Esophagus muscularis mucosa (tissue), 4 donors: ENCODE measurements around the gene PPP4R4. TPM values are rescaled to one million over a fixed set of nuclear protein-coding genes. Genes with fewer than 3 reads are reported as not detected.

Experiments used
- DNase-seq: peaks from one replicate; pipeline ENCODE4 v3.0.0-alpha.2; 2017; ENCODE audit errors: extremely low spot score
- H3K27ac ChIP-seq, 4 donors: fragments of 200-600 bp; sonication (generic); replicated peaks in 1 of 4; 1 replicate in 3 of 4; 2 replicates in 1 of 4; pipeline ENCODE4 v1.5.1; 2016 to 2019; ENCODE audit warnings: mild to moderate bottlenecking in 1 of 4
- H3K27me3 ChIP-seq, 4 donors: fragments of 200-600 bp; sonication (generic); one replicate each; pipeline versions ENCODE4 v1.5.1 to v1.6.0; 2016 to 2019
- H3K36me3 ChIP-seq, 4 donors: fragments of 200-600 bp; sonication (generic); one replicate each; pipeline ENCODE4 v1.5.1; 2016 to 2019
- H3K4me1 ChIP-seq, 4 donors: fragments of 200-600 bp; sonication (generic); one replicate each; pipeline ENCODE4 v1.5.1; 2016 to 2019
- H3K4me3 ChIP-seq, 4 donors: fragments of 200-600 bp; sonication (generic); 1 replicate in 2 of 4; 2 replicates in 2 of 4; pipeline ENCODE4 v1.5.1; 2016 to 2019; ENCODE audit warnings: mild to moderate bottlenecking in 4 of 4, moderate library complexity in 1 of 4
- H3K9me3 ChIP-seq, 4 donors: fragments of 200-600 bp; sonication (generic); 1 replicate in 3 of 4; 2 replicates in 1 of 4; pipeline ENCODE4 v1.5.1; 2016 to 2019
- CTCF ChIP-seq, 3 experiments: fragments of 200-600 bp in 2 of 3; fragments of 450-650 bp in 1 of 3; sonication (generic) in 2 of 3; IDR thresholded peaks; one replicate each; pipeline ENCODE4 v1.5.1; 2017 to 2019; ENCODE audit warnings: antibody characterized with exemption in 3 of 3, mild to moderate bottlenecking in 2 of 3, moderate library complexity in 1 of 3
- EP300 ChIP-seq: sonication (generic); formaldehyde crosslinking; IDR thresholded peaks from one replicate; pipeline ENCODE4 v1.6.1; 2017; ENCODE audit warnings: antibody characterized with exemption
- POLR2A ChIP-seq: fragments of 450-650 bp; IDR thresholded peaks from one replicate; pipeline ENCODE4 v1.6.1; 2017; ENCODE audit warnings: antibody characterized with exemption, moderate library complexity, mild to moderate bottlenecking, low read depth
- POLR2AphosphoS5 ChIP-seq, 2 donors: sonication (generic); formaldehyde crosslinking; IDR thresholded peaks; one replicate each; pipeline ENCODE4 v1.6.1; 2017; ENCODE audit warnings: antibody characterized with exemption in 2 of 2
- WGBS: methylation state at CpG from one replicate; pipeline ENCODE4 v1.1.5; 2018; 5-methylcytosine and 5-hydroxymethylcytosine counted together
- intact Hi-C: fragments of 100-400 bp; cut with DNase I; formaldehyde crosslinking; loops from one replicate; pipeline ENCODE4 v1.15.1; 2023
- total RNA-seq, 4 donors: library from RNA; depleted of rRNA; stranded (reverse); fragments of >200 nt; gene quantifications; one replicate each; pipeline versions ENCODE4 v1.1.0 to v1.2.1, GENCODE V29; 2016

The PPP4R4 gene
- total RNA-seq, 4 donors from 2014 or later: 0.19 to 0.83 (median 0.34) TPM; not detected in 1

- Histone ChIP-seq H3K27ac (no peak overlapping the region), H3K4me1 (peaks cover 11 to 25% (median 24%) of the 10 kb centered on the region in 4 donors), H3K27me3 (peaks cover 2 to 88% (median 24%) of the 10 kb centered on the region in 4 donors), H3K9me3 (no peaks in the 10 kb centered on the region), H3K4me3 (peak overlapping the region; percentile 65 to 79 (median 68)), H3K36me3 (no peaks in the 10 kb centered on the region)
- WGBS: 2% methylated on average over 20 of the region's 30 CpGs
- TF ChIP-seq CTCF (IDR thresholded peaks at IDR 0.05): no peak
- no peak for TF ChIP-seq POLR2A
- no peak for TF ChIP-seq EP300
- TF ChIP-seq POLR2AphosphoS5 (IDR thresholded peaks at IDR 0.05): no peak
- intact Hi-C loops: loop anchor here (2.0 to 5.0 kb wide), 2 partner anchors 40 to 138 kb away; no protein-coding TSS in a partner anchor
- no peak for DNase-seq
Measured at GRCh38 chr14:94175011-94175745, 1.1 kb downstream of the PPP4R4 start.

GRCh38 chr14:94175747-94176146 is 1.6 kb downstream of the PPP4R4 start:
- WGBS: 28% methylated on average over 7 of the region's 7 CpGs
- DNase-seq: no peak
- peak overlapping the region in 3 of 4 donors; percentile 65 to 79 (median 69) for H3K4me3 ChIP-seq
- peaks cover 2 to 85% (median 24%) of the 10 kb centered on the region in 4 donors for H3K27me3 ChIP-seq
- H3K9me3 ChIP-seq: no peaks in the 10 kb centered on the region
- peaks cover 14 to 29% (median 25%) of the 10 kb centered on the region in 4 donors for H3K4me1 ChIP-seq
- H3K27ac ChIP-seq: no peak overlapping the region
- intact Hi-C loops: loop anchor here (2.0 to 5.0 kb wide), 2 partner anchors 41 to 138 kb away; no protein-coding TSS in a partner anchor
- no peak for TF ChIP-seq POLR2A
- no peak for TF ChIP-seq CTCF (IDR thresholded peaks at IDR 0.05)
- no peak for TF ChIP-seq EP300
- TF ChIP-seq POLR2AphosphoS5 (IDR thresholded peaks at IDR 0.05): no peak
- H3K36me3 ChIP-seq: no peaks in the 10 kb centered on the region

GRCh38 chr14:94176808-94177207 is 2.7 kb downstream of the PPP4R4 start:
- Histone ChIP-seq H3K9me3 (no peaks in the 10 kb centered on the region), H3K27me3 (peaks cover 2 to 74% (median 24%) of the 10 kb centered on the region in 4 donors), H3K4me1 (peaks cover 18 to 32% (median 26%) of the 10 kb centered on the region in 4 donors), H3K27ac (no peak overlapping the region), H3K4me3 (no peak overlapping the region), H3K36me3 (no peaks in the 10 kb centered on the region)
- intact Hi-C loops: loop anchor here (5.0 kb wide), 1 partner anchor 140 kb away; no protein-coding TSS in a partner anchor
- WGBS: 85% methylated on average over 3 of the region's 3 CpGs
- no peak for DNase-seq
- no peak for TF ChIP-seq CTCF (IDR thresholded peaks at IDR 0.05)
- no peak for TF ChIP-seq POLR2A
- no peak for TF ChIP-seq EP300
- no peak for TF ChIP-seq POLR2AphosphoS5 (IDR thresholded peaks at IDR 0.05)

- Histone ChIP-seq H3K4me1 (peaks cover 18 to 32% (median 26%) of the 10 kb centered on the region in 4 donors), H3K9me3 (no peaks in the 10 kb centered on the region), H3K36me3 (no peaks in the 10 kb centered on the region), H3K4me3 (no peak overlapping the region), H3K27ac (no peak overlapping the region), H3K27me3 (peaks cover 2 to 65% (median 26%) of the 10 kb centered on the region in 4 donors)
- 81% methylated on average over 1 of the region's 1 CpG for WGBS
- no peak for DNase-seq
- intact Hi-C loops: loop anchor here (5.0 kb wide), 1 partner anchor 141 kb away; no protein-coding TSS in a partner anchor
- no peak for TF ChIP-seq POLR2A
Measured at GRCh38 chr14:94177806-94178205, 3.7 kb downstream of the PPP4R4 start.

GRCh38 chr14:94179244-94179643 is 5.1 kb downstream of the PPP4R4 start:
- no peak for DNase-seq
- H3K4me3 ChIP-seq: no peak overlapping the region
- H3K9me3 ChIP-seq: no peaks in the 10 kb centered on the region
- intact Hi-C loops: loop anchor here (5.0 kb wide), 1 partner anchor 142 kb away; no protein-coding TSS in a partner anchor
- TF ChIP-seq POLR2AphosphoS5 (IDR thresholded peaks at IDR 0.05): no peak
- TF ChIP-seq CTCF (IDR thresholded peaks at IDR 0.05): no peak
- no peak for TF ChIP-seq POLR2A
- no peak for TF ChIP-seq EP300
- peaks cover 16 to 23% (median 20%) of the 10 kb centered on the region in 4 donors for H3K4me1 ChIP-seq
- WGBS: 98% methylated on average over 2 of the region's 2 CpGs
- peaks cover 2 to 57% (median 26%) of the 10 kb centered on the region in 4 donors for H3K27me3 ChIP-seq
- H3K36me3 ChIP-seq: no peaks in the 10 kb centered on the region
- no peak overlapping the region for H3K27ac ChIP-seq
